Thoracic aorta (tissue), 2 donors: Measurements from ENCODE around the gene ABCC1. TPM values are rescaled to one million over a fixed set of nuclear protein-coding genes. Genes with fewer than 3 reads are reported as not detected.

Experiments used
- ATAC-seq: fragments of 150-250 bp; one replicate; pipeline ENCODE4 v1.8.0; 2017; ENCODE audit warnings: low read depth; ENCODE audit not compliant: insufficient number of reproducible peaks, low FRiP score
- DNase-seq: peaks from one replicate; pipeline ENCODE4 v3.0.0-alpha.2; 2020; ENCODE audit warnings: low spot score
- H3K27ac ChIP-seq, 2 donors: fragments of 200-600 bp; sonication (generic); 1 replicate in 1 of 2; 2 replicates in 1 of 2; pipeline ENCODE4 v1.5.1; 2016; ENCODE audit warnings: mild to moderate bottlenecking in 2 of 2, moderate library complexity in 2 of 2
- H3K27me3 ChIP-seq: fragments of 200-600 bp; sonication (generic); replicated peaks from 2 replicates; pipeline ENCODE4 v1.6.0; 2016; ENCODE audit warnings: mild to moderate bottlenecking; ENCODE audit not compliant: insufficient read depth
- H3K36me3 ChIP-seq: fragments of 200-600 bp; sonication (generic); one replicate; pipeline ENCODE4 v1.5.1; 2016
- H3K4me1 ChIP-seq, 2 donors: fragments of 200-600 bp; sonication (generic); 1 replicate in 1 of 2; 2 replicates in 1 of 2; pipeline versions ENCODE4 v1.5.1 to v1.6.0; 2016; ENCODE audit warnings: low read depth in 2 of 2, mild to moderate bottlenecking in 1 of 2; ENCODE audit not compliant: control insufficient read depth in 1 of 2
- H3K4me3 ChIP-seq: fragments of 200-600 bp; sonication (generic); 2 replicates; pipeline ENCODE4 v1.5.1; 2016; ENCODE audit warnings: mild to moderate bottlenecking
- H3K9me3 ChIP-seq: fragments of 200-600 bp; sonication (generic); 2 replicates; pipeline ENCODE4 v1.5.1; 2016
- total RNA-seq, 2 donors: library from RNA; depleted of rRNA; stranded (reverse); fragments of >200 nt; gene quantifications; one replicate each; pipeline versions ENCODE4 v1.1.0 to v1.2.3, GENCODE V29; 2016
- TF ChIP-seq, protein P1 (sequence below): fragments of 200-600 bp; sonication (generic); IDR thresholded peaks from one replicate; pipeline ENCODE4 v1.5.1; 2019; ENCODE audit warnings: antibody characterized with exemption

The ABCC1 gene
- total RNA-seq, 2 donors from 2014 or later = 89.2 to 94.9 TPM

GRCh38 chr16:16118337-16118736, 168.9 kb downstream of the ABCC1 start:
- Histone ChIP-seq H3K27me3 (no peaks in the 10 kb centered on the region), H3K9me3 (peaks cover 5% of the 10 kb centered on the region), H3K4me3 (no peak overlapping the region), H3K27ac (no peak overlapping the region), H3K4me1 (peaks cover 3 to 10% of the 10 kb centered on the region in 2 donors), H3K36me3 (peaks cover 64% of the 10 kb centered on the region)
- ATAC-seq (no peak), DNase-seq (no peak)
- TF ChIP-seq, protein P1, sequence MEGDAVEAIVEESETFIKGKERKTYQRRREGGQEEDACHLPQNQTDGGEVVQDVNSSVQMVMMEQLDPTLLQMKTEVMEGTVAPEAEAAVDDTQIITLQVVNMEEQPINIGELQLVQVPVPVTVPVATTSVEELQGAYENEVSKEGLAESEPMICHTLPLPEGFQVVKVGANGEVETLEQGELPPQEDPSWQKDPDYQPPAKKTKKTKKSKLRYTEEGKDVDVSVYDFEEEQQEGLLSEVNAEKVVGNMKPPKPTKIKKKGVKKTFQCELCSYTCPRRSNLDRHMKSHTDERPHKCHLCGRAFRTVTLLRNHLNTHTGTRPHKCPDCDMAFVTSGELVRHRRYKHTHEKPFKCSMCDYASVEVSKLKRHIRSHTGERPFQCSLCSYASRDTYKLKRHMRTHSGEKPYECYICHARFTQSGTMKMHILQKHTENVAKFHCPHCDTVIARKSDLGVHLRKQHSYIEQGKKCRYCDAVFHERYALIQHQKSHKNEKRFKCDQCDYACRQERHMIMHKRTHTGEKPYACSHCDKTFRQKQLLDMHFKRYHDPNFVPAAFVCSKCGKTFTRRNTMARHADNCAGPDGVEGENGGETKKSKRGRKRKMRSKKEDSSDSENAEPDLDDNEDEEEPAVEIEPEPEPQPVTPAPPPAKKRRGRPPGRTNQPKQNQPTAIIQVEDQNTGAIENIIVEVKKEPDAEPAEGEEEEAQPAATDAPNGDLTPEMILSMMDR = no peak

DNA sequence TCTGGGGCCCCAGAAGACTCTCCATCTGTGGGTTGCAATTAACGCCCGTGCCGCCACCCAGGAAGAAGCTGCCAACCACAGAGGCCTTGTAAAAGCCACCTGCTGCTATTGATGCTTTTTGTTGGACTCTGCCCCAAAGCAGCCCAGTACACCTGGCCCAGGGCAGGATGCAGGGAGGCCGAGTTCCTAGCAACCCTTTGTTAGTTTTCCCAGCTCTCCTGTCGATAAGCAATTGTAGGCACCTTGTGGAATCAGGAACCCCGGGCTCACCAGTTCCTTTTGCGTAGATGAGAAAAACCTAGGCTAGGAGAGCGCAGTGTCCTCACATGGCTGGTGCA, 170.6 kb downstream of the ABCC1 start:
- no peak overlapping the region for H3K4me3 ChIP-seq
- peaks cover 10% of the 10 kb centered on the region for H3K9me3 ChIP-seq
- no peaks in the 10 kb centered on the region for H3K27me3 ChIP-seq
- H3K36me3 ChIP-seq = peaks cover 61% of the 10 kb centered on the region
- DNase-seq = no peak
- no peak for ATAC-seq
- TF ChIP-seq, protein P1 = no peak
- H3K4me1 ChIP-seq = peaks cover 8 to 20% of the 10 kb centered on the region in 2 donors
- H3K27ac ChIP-seq = peak overlapping the region in 1 of 2 donors; percentile 20

DNA sequence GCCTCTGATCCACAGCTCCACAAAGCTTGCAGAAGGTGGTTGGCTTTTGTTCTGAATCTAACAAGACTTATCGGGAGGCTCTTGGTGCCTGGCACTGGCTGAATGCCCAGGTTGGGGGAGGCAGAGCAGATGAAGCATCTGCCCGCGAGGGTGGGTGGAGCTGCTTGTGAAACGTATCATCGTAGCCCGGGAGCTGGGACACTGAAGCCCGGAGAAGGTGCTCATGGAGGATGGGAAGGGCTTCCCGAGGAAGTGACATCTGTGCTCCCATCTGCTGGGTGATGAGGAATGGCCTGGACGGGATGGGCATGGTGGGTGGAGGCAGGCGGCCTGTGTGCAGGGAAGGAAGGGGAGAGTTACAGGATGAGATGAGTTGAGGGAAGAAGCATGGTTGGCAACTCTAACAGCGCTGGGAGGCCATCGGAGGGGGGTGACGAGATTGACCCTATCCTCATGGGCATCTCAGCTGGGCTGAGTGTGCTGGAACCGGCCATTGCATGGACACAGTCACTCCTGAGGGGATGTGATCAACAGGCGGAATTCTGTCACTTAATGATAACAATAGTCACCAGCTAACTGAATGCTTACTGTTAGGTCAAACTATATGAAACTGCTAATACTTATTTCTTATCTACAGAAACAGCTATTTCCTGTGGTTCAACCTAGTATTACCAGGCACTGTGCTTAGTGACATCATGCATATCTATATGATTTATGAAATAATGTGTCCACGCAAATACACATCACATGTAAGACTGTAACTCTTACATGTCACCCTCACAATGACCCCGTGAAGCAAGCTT, 171.2 kb downstream of the ABCC1 start:
- DNase-seq (no peak), ATAC-seq (no peak)
- Histone ChIP-seq H3K36me3 (peaks cover 61% of the 10 kb centered on the region), H3K4me3 (no peak overlapping the region), H3K27ac (peak overlapping the region in 1 of 2 donors; percentile 20), H3K4me1 (peaks cover 8 to 20% of the 10 kb centered on the region in 2 donors), H3K9me3 (peaks cover 12% of the 10 kb centered on the region), H3K27me3 (no peaks in the 10 kb centered on the region)
- TF ChIP-seq, protein P1 = no peak

GRCh38 chr16:16121185-16121727, 171.8 kb downstream of the ABCC1 start:
- H3K4me3 ChIP-seq = no peak overlapping the region
- ATAC-seq = no peak

DNA sequence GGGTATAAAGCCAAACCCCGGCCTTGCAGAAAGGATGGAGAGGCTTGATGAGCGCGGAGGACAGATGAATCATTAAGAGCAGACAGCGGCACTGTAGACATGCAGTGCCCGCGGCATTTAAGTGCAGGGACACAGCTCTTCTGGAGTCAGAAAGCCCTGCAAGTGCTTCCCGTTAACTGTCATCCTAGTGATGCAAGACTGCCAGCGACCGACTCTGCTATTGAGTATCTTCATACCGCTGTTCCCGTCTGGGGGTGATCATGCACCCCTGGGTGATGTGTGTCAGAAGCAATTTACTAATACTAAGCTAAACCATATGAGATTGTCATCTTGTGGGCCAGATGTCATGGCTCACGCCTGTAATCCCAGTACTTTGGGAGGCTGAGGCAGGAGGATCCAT, 172.8 kb downstream of the ABCC1 start:
- Histone ChIP-seq H3K27ac (no peak overlapping the region), H3K4me3 (no peak overlapping the region), H3K27me3 (no peaks in the 10 kb centered on the region), H3K36me3 (peaks cover 59% of the 10 kb centered on the region), H3K4me1 (peaks cover 8 to 20% of the 10 kb centered on the region in 2 donors), H3K9me3 (peaks cover 12% of the 10 kb centered on the region)
- DNase-seq (no peak), ATAC-seq (no peak)
- TF ChIP-seq, protein P1 = no peak

More at GRCh38 chr16:16121185-16121727, 171.8 kb downstream of the ABCC1 start:
- Histone ChIP-seq H3K4me1 (peaks cover 8 to 20% of the 10 kb centered on the region in 2 donors), H3K27me3 (no peaks in the 10 kb centered on the region), H3K9me3 (peaks cover 12% of the 10 kb centered on the region), H3K36me3 (peaks cover 62% of the 10 kb centered on the region), H3K27ac (no peak overlapping the region)
- TF ChIP-seq, protein P1 = no peak
- DNase-seq = no peak
